ENCODE results near the gene TLR9. TPM values are rescaled to one million over a fixed set of nuclear protein-coding genes. Genes with fewer than 3 reads are reported as not detected.

TLR9 gene
- total RNA-seq, 2 donors from 2014 or later: 0.46 to 0.52 TPM

Small RNAs within 50 kb of the gene (microRNA-seq; reads per million reads assigned to microRNA genes)
- 103,125 to 120,594 reads per million in 2 donors for gene MIRLET7G (ENCODE audit: borderline microRNAs expressed in 2 of 2)

Other genes starting within 250 kb of the TLR9 start
- gene ACY1, start 242.1 kb downstream of the TLR9 start, total RNA-seq: 10 to 100 TPM; 11.8 to 12.3 TPM
- 100 to 1,000 TPM; 657 to 687 TPM for gene RPL29, start 229.8 kb downstream of the TLR9 start, total RNA-seq
- gene DUSP7, start 169.1 kb downstream of the TLR9 start, total RNA-seq: 10 to 100 TPM; 29.9 to 36.4 TPM
- 1 to 10 TPM; 1.7 to 1.9 TPM for gene POC1A, start 71.2 kb downstream of the TLR9 start, total RNA-seq
- 10 to 100 TPM; 28.5 to 31.4 TPM for gene ALAS1, start 27.5 kb downstream of the TLR9 start, total RNA-seq
- gene TWF2, start 13.5 kb upstream of the TLR9 start, total RNA-seq: 10 to 100 TPM; 40.0 to 51.0 TPM
- 10 to 100 TPM; 21.1 to 28.8 TPM for gene PPM1M, start 20.1 kb upstream of the TLR9 start, total RNA-seq
- 10 to 100 TPM; 58.4 to 72.6 TPM for gene WDR82, start 53.0 kb upstream of the TLR9 start, total RNA-seq
- 1 to 10 TPM; 6.8 to 8.7 TPM for gene GLYCTK, start 62.2 kb upstream of the TLR9 start, total RNA-seq
- gene DNAH1, start 90.7 kb upstream of the TLR9 start, total RNA-seq: 1 to 10 TPM; 7.2 to 9.4 TPM
- 10 to 100 TPM; 53.0 to 55.1 TPM for gene BAP1, start 184.4 kb upstream of the TLR9 start, total RNA-seq
- 1 to 10 TPM; 6.4 to 9.2 TPM for gene PHF7, start 185.0 kb upstream of the TLR9 start, total RNA-seq
- gene SEMA3G, start 219.5 kb upstream of the TLR9 start, total RNA-seq: 10 to 100 TPM; 12.4 to 17.7 TPM
- 1 to 10 TPM; 3.5 to 5.5 TPM for gene TNNC1, start 228.4 kb upstream of the TLR9 start, total RNA-seq
- 10 to 100 TPM; 53.0 to 65.2 TPM for gene NISCH, start 230.0 kb upstream of the TLR9 start, total RNA-seq